SK-N-SH (cell line): Measurements from ENCODE around the gene CYBC1.

Experiments used
- CTCF ChIP-seq: fragments of 200-600 bp; sonication (generic); IDR thresholded peaks from 2 replicates; pipeline ENCODE4 v1.6.1; 2017; ENCODE audit warnings: antibody characterized with exemption, mild to moderate bottlenecking, moderate library complexity
- MAX ChIP-seq: IDR thresholded peaks from 2 replicates; pipeline ENCODE4 v1.4.0; 2012; ENCODE audit warnings: low read depth
- POLR2AphosphoS5 ChIP-seq: IDR thresholded peaks from 2 replicates; pipeline ENCODE4 v1.6.1; 2012; ENCODE audit warnings: low read depth, low read length
- TEAD4 ChIP-seq: IDR thresholded peaks from 2 replicates; pipeline ENCODE4 v1.4.0; 2012; ENCODE audit warnings: mild to moderate bottlenecking, borderline replicate concordance; ENCODE audit not compliant: insufficient read depth

- no peak for TF ChIP-seq POLR2AphosphoS5
- TF ChIP-seq TEAD4 = no peak
- TF ChIP-seq MAX = no peak
- TF ChIP-seq CTCF = no peak
Observed at GRCh38 chr17:82408288-82408937, 42.1 kb downstream of the CYBC1 start.
